Measurements from ENCODE around the gene SHROOM3. TPM values are rescaled to one million over a fixed set of nuclear protein-coding genes. Genes with fewer than 3 reads are reported as not detected.

SHROOM3 gene
- total and polyA plus RNA-seq, 2 donors (not counting 3 experiments of a cell fraction or from before 2014, with no cell fraction given) = 2.7 to 6.7 TPM

DNA sequence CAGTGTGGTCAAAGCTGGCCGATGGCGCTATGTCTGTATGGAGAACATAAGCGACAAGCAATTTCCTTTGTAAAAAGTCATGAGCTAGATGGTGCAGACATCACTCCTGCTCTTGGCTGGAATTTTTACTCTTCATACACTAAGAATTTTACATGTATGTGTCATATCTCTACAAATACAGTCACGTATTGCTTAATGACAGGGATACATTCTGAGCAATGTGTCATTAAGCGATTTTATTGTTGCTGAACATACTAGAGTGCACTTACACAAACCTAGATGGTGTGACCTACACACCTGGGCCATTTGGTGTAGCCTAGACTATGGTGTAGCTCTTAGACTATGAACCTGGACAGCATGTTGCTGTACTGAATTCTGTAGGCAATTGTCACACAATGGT, 277.5 kb downstream of the SHROOM3 start:
- no TSS peak for BruUV-seq (replicated peaks)
- H3K27ac ChIP-seq (ENCODE audit: insufficient read depth, low read depth, low read length) = no peak overlapping the region
- H3K4me3 ChIP-seq (replicated peaks in 1 of 3; ENCODE audit: insufficient read depth in 1 of 3, low read depth in 1 of 3, low read length in 3 of 3) = no peak overlapping the region
- ChIA-PET POLR2A (no interaction called here), CTCF (interaction anchor here (0.7 to 1.8 kb wide), 6 partner anchors 9 to 45 kb away, joined by 3 to 7 read pairs (median 5); no protein-coding TSS in a partner anchor)
- no peak overlapping the region for H2AFZ ChIP-seq (ENCODE audit: low read depth, low read length)
- peaks cover 0 to 4% of the 10 kb centered on the region in 2 experiments for H3K36me3 ChIP-seq (ENCODE audit: control insufficient read depth in 2 of 2, extremely low read depth in 1 of 2, insufficient read depth in 2 of 2, low read length in 2 of 2)
- peaks cover 4% of the 10 kb centered on the region for H3K4me1 ChIP-seq (ENCODE audit: control insufficient read depth, extremely low read depth, insufficient read depth, low read length)
- H3K9ac ChIP-seq (replicated peaks; ENCODE audit: extremely low read depth, insufficient read depth, low read length) = no peak overlapping the region
- H3K4me2 ChIP-seq (ENCODE audit: insufficient read depth, low read length) = no peak overlapping the region
- DNase-seq (ENCODE audit: low read depth, low spot score) (no peak), FAIRE-seq (no peak)
- H4K20me1 ChIP-seq (replicated peaks; ENCODE audit: control insufficient read depth, extremely low read depth, insufficient read depth, low read length) = no peaks in the 10 kb centered on the region
- no peak for TF ChIP-seq MAX (IDR thresholded peaks at IDR 0.05; ENCODE audit: insufficient read depth, insufficient read length)
- TF ChIP-seq FOS (IDR thresholded peaks at IDR 0.05; ENCODE audit: borderline replicate concordance, insufficient read depth, low read length) = no peak
- no peak for TF ChIP-seq GATA2 (IDR thresholded peaks at IDR 0.05; ENCODE audit: insufficient read depth, insufficient read length, low read depth, low read length)
- TF ChIP-seq, protein P1, sequence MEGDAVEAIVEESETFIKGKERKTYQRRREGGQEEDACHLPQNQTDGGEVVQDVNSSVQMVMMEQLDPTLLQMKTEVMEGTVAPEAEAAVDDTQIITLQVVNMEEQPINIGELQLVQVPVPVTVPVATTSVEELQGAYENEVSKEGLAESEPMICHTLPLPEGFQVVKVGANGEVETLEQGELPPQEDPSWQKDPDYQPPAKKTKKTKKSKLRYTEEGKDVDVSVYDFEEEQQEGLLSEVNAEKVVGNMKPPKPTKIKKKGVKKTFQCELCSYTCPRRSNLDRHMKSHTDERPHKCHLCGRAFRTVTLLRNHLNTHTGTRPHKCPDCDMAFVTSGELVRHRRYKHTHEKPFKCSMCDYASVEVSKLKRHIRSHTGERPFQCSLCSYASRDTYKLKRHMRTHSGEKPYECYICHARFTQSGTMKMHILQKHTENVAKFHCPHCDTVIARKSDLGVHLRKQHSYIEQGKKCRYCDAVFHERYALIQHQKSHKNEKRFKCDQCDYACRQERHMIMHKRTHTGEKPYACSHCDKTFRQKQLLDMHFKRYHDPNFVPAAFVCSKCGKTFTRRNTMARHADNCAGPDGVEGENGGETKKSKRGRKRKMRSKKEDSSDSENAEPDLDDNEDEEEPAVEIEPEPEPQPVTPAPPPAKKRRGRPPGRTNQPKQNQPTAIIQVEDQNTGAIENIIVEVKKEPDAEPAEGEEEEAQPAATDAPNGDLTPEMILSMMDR (IDR thresholded peaks at IDR 0.05; ENCODE audit: extremely low read depth in 1 of 2, insufficient read depth in 1 of 2, low read depth in 1 of 2, low read length in 2 of 2) = no peak
- TF ChIP-seq MYC (IDR thresholded peaks at IDR 0.05; ENCODE audit: low read depth, low read length) = no peak
- TF ChIP-seq POLR2A (IDR thresholded peaks at IDR 0.05; ENCODE audit: low read depth, low read length) = no peak
- no peak for TF ChIP-seq POLR2AphosphoS5 (IDR thresholded peaks at IDR 0.05; ENCODE audit: insufficient read depth, low read depth, low read length)
- TF ChIP-seq JUN (IDR thresholded peaks at IDR 0.05; ENCODE audit: borderline replicate concordance, insufficient read depth, insufficient read length, low read depth) = no peak
- TF ChIP-seq EZH2 (IDR thresholded peaks at IDR 0.05; ENCODE audit: borderline replicate concordance, low read depth, low read length, severe bottlenecking) = no peak
- H3K79me2 ChIP-seq (ENCODE audit: control insufficient read depth, insufficient read depth, low read length) = no peaks in the 10 kb centered on the region
- no peaks in the 10 kb centered on the region for H3K27me3 ChIP-seq (ENCODE audit: control insufficient read depth in 2 of 2, insufficient read depth in 2 of 2, low read length in 2 of 2)
- no peaks in the 10 kb centered on the region for H3K9me1 ChIP-seq (replicated peaks; ENCODE audit: control insufficient read depth, extremely low read depth, insufficient read depth, low read length)
- H3K9me3 ChIP-seq (replicated peaks; ENCODE audit: control insufficient read depth, insufficient read depth, low read length) = no peaks in the 10 kb centered on the region
- dilution Hi-C loops (cut with MboI; ENCODE audit: extremely low pct_ligation_motif_present, low sequenced_read_pairs) = no loop called here
- intact Hi-C loops (cut with micrococcal nuclease) = no loop called here

Data from endothelial cell of umbilical vein (primary cell).